Measurements from ENCODE around the gene UNKL.

DNA sequence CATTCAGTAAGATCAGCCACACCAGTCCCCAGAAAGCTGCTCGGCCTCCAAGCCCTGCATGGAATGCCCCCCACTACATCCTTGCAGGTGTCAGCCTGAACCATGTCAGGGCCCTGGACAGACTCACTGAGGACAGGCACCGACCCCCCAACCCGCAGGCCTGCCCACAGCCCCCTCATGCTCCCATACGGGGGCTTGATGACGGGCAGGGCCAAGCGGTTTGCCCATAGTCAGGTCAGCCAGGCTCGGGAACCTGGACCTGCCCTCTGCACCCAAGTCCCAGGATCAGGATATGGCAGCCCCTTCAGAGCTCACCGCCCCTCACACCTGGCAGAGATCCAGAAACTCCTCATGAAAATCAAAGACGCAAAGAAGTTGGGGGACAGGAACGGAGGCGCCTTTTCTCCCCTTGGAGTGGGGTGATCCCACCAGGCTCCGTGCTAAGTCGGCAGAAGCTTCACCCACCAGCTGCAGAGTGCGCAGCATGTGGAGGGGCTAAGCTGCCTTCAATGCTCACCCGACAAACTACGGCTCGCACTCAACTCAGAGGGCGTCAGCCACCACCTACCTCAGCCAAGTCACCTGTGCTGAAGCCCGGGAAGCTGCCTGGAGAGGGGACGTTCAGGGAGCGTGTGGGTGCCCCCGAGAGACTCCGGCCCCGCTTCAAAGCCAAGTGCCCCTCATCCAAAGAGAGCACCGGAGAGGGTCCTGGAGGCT is 36.3 kb downstream of the UNKL start:
- TF ChIP-seq, protein P1, sequence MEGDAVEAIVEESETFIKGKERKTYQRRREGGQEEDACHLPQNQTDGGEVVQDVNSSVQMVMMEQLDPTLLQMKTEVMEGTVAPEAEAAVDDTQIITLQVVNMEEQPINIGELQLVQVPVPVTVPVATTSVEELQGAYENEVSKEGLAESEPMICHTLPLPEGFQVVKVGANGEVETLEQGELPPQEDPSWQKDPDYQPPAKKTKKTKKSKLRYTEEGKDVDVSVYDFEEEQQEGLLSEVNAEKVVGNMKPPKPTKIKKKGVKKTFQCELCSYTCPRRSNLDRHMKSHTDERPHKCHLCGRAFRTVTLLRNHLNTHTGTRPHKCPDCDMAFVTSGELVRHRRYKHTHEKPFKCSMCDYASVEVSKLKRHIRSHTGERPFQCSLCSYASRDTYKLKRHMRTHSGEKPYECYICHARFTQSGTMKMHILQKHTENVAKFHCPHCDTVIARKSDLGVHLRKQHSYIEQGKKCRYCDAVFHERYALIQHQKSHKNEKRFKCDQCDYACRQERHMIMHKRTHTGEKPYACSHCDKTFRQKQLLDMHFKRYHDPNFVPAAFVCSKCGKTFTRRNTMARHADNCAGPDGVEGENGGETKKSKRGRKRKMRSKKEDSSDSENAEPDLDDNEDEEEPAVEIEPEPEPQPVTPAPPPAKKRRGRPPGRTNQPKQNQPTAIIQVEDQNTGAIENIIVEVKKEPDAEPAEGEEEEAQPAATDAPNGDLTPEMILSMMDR (IDR thresholded peaks at IDR 0.05 in 8 of 11, conservative IDR thresholded peaks at IDR 0.05 in 3 of 11), result no peak
- no peak for TF ChIP-seq POLR2AphosphoS5 (IDR thresholded peaks at IDR 0.05)
